Measurements from ENCODE around the gene DCBLD1. TPM values are rescaled to one million over a fixed set of nuclear protein-coding genes. Genes with fewer than 3 reads are reported as not detected.

The DCBLD1 gene
- total and polyA plus RNA-seq, 9 of the 15 experiments (the other 6 are each of a cell fraction or from before 2014, with no cell fraction given): 0.80 to 8.5 (median 6.8) TPM

- ChIA-PET POLR2A (no interaction called here), CTCF (ENCODE audit: low intra/inter-chr PET ratio) (interaction anchor here (0.6 kb wide), 1 partner anchor 10 kb away, joined by 3 read pairs; no protein-coding TSS in a partner anchor)
- 7% methylated on average over 1 of the region's 1 CpG for WGBS (ENCODE audit: insufficient coverage, low coverage, missing lambda C conversion rate)
- no peaks in the 10 kb centered on the region for H3K36me3 ChIP-seq (ENCODE audit: control insufficient read depth, insufficient read depth, low read length)
- no peaks in the 10 kb centered on the region for H3K9me3 ChIP-seq (replicated peaks; ENCODE audit: control insufficient read depth, insufficient read depth, low read depth, low read length)
- DNase-seq (ENCODE audit: extremely low read depth in 1 of 4, low spot score in 3 of 4) (no peak), ATAC-seq (no peak), FAIRE-seq (no peak)
- no peak overlapping the region for H3K4me3 ChIP-seq
- H3K27ac ChIP-seq (ENCODE audit: extremely low read depth, low read depth, low read length): no peak overlapping the region
- BruUV-seq (replicated peaks): no TSS peak
- in situ Hi-C loops (cut with MboI): loop anchor here (10.0 kb wide), 1 partner anchor 99 kb away; no protein-coding TSS in a partner anchor
- H2AFZ ChIP-seq (ENCODE audit: low read depth, low read length): no peak overlapping the region
- H3K9ac ChIP-seq (ENCODE audit: insufficient read depth in 1 of 2, low read depth in 2 of 2, low read length in 2 of 2): no peak overlapping the region
- peaks cover 2% of the 10 kb centered on the region for H3K9me1 ChIP-seq (ENCODE audit: control insufficient read depth, insufficient read depth, low read length)
- no peaks in the 10 kb centered on the region for H3K4me1 ChIP-seq (replicated peaks in 1 of 2; ENCODE audit: control insufficient read depth in 2 of 2, insufficient read depth in 2 of 2, low read length in 2 of 2)
- TF ChIP-seq GATAD2B (IDR thresholded peaks at IDR 0.05; ENCODE audit: borderline replicate concordance): no peak
- TF ChIP-seq POLR3G (IDR thresholded peaks at IDR 0.05; ENCODE audit: extremely low read depth, insufficient read length, insufficient replicate concordance): no peak
- TF ChIP-seq THRAP3 (IDR thresholded peaks at IDR 0.05; ENCODE audit: borderline replicate concordance): no peak
- TF ChIP-seq MCM2 (IDR thresholded peaks at IDR 0.05; ENCODE audit: low read depth): no peak
- no peak for TF ChIP-seq ZNF551 (CRISPR knock-in tag; IDR thresholded peaks at IDR 0.05)
- TF ChIP-seq SMARCA5 (IDR thresholded peaks at IDR 0.05): no peak
- no peak for TF ChIP-seq AFF4 (CRISPR knock-in tag; IDR thresholded peaks at IDR 0.05)
- no peak for TF ChIP-seq NFRKB (IDR thresholded peaks at IDR 0.05; ENCODE audit: low read depth)
- TF ChIP-seq POLR2AphosphoS2 (IDR thresholded peaks at IDR 0.05; ENCODE audit: low read length): no peak
- no peak for TF ChIP-seq ADNP (tag; IDR thresholded peaks at IDR 0.05)
- no peak for TF ChIP-seq SRSF9 (IDR thresholded peaks at IDR 0.05; ENCODE audit: borderline replicate concordance, low read depth, low read length)
- no peak for TF ChIP-seq KLF10 (CRISPR knock-in tag; IDR thresholded peaks at IDR 0.05)
- TF ChIP-seq ZNF274 (IDR thresholded peaks at IDR 0.05; ENCODE audit: borderline replicate concordance, low read depth, low read length): no peak
- TF ChIP-seq HES1 (IDR thresholded peaks at IDR 0.05; ENCODE audit: low read depth): no peak
- no peak for TF ChIP-seq KLF13 (tag; IDR thresholded peaks at IDR 0.05; ENCODE audit: borderline replicate concordance, low read depth)
- H3K79me2 ChIP-seq (ENCODE audit: control insufficient read depth, insufficient read depth, low read length): no peaks in the 10 kb centered on the region
- no peaks in the 10 kb centered on the region for H4K20me1 ChIP-seq (replicated peaks; ENCODE audit: control insufficient read depth, insufficient read depth, low read length)
- intact Hi-C loops (cut with micrococcal nuclease): loop anchor here (10.0 kb wide), 1 partner anchor 319 kb away; no protein-coding TSS in a partner anchor
- H3K27me3 ChIP-seq (ENCODE audit: control insufficient read depth in 2 of 2, insufficient read depth in 2 of 2, low read length in 2 of 2): peaks cover 0 to 2% of the 10 kb centered on the region in 2 experiments; a peak in 2 of 5 replicates
- H3K4me2 ChIP-seq (ENCODE audit: insufficient read depth, low read length): no peak overlapping the region
Measured at GRCh38 chr6:117456250-117456649, 26.2 kb upstream of the DCBLD1 start.
